HG03520 (cell line): Measurements from ENCODE around the gene CDH26.

Experiments used
- ATAC-seq: cut with Tn5 transposase; IDR thresholded peaks from one replicate; pipeline ENCODE4 v1.9.1; 2021; ENCODE audit warnings: mild to moderate bottlenecking, moderate library complexity; ENCODE audit not compliant: unreplicated experiment

The CDH26 gene

DNA sequence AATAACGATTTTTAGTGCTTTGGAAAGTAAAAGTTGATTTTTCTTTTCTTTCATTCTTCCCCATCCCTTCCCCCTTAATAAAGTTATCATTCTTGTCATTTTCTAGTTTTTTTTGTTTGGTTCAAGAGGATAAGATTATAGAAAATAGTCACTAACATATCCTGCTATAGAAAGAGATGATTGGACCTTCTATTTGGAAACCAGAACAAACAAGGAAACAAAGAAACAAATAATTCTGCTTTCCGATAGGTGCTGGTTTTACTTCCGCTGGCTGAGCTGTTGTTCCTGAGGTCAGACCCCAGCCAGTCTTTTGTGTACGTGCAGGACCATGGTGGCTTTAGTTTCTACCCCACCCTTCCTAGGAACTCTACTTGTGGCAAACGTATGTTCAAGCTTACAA is at the start of gene CDH26:
CDH26 (plus strand) TSS at position 301 of the 400 bp plus-strand sequence. CDS start 304 bp downstream, outside the sequence.
- ATAC-seq = no peak

DNA sequence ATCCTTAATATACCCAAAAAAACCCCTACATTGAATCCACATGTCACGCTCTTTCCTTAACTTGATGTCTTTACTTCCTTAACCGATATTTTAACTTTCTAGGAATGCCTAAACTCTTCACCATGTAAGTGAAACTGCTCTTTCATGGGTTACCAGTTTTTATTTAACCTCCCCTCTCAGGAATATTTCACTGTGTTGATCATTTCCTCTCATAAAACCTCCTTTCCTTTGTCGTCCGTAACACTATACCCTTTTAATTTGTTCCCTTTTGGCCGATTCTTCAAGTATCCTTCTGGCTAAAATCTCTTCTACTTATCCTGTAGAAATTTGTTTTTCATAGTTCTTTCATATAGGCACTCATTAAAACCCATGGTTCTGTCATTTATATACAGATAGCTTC is 49.4 kb upstream of the CDH26 start:
- ATAC-seq = no peak

DNA sequence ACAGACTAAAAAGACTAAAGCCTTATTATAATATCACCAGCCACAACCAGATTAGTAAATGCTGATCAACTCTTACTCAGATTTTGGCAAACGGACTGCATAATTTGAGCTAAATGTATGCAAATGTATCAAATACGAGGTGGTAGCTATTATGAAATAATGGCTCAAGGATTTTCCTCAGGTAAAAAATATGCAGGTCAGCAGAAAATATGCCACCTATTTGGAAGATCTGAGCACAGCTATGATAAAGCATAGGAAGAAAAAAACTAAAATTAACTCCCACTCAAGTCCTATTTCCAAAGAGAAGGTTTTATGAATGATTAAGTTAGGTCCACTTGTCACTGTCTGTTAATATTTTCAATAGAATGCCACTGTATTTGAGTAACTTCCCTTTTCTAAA is 47.2 kb upstream of the CDH26 start:
- no peak for ATAC-seq

DNA sequence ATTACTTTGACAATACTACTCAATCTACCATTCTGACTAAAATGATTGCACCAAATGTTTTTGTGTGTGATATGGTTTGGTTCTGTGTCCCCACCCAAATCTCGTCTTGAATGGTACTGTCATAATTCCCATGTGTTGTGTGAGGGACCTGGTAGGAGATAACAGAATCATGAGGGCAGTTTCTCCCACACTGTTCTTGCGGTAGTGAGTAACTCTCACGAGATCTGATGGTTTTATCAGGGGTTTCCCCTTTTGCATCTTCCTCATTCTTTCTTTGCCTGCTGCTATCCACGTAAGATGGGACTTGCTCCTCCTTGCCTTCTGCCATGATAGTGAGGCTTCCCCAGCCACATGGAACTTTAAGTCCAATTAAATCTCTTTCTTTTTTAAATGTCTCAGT is 45.6 kb upstream of the CDH26 start:
- no peak for ATAC-seq

DNA sequence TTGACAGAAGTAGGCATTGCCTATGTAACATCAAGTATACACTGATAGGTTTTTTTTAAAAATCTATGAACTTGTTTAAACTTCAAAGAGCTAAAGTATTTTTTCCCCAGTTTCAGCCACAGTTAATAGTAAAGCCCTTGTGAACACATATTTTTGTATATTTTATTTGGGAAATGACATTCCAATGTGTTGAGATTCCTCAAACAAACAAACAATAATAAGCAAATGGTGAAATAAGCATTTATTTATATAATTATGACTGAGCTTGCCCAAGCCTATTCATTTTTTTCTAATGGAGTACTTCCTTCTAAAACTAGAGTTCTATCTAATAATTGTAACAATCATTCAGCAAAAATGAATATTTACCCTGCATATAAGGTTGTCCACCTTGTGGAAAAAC is 37.3 kb upstream of the CDH26 start:
- no peak for ATAC-seq

DNA sequence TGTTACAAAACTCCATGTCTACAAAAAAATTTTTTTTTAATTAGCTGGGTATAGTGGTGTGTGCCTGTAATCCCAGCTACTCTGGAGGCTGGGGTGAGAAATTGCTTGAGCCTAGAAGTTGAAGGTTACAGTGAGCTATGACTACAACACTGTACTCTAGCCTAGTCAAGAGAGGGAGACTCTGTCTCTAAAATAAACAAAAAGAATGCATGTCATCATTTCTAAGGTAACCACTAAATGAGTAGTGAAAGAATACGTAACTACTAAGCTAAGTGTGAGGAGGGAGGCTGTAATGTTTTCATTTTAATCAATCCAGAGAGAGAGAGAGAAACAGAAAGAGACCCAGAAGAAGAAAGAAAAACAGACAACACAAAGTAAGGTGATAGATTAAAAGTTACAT is 34.7 kb upstream of the CDH26 start:
- ATAC-seq = no peak

DNA sequence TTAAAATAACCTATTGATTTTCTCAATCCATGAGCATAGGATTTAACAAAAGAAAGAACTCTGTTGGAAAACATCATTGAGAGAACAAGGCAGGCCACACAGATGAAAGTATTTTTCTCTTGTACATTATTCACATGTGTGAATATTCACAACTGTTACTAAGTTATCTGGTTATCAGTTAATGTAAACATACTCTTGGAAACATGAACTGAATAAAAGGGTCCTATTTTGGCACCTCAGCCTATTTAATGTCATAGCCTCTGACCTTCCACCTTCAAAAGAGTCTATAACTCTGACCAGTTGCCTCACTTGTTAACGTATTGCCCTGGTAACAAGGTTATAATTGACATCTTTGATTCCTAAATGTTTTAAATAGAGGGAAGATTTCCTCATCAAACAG is 32.9 kb upstream of the CDH26 start:
- ATAC-seq = no peak

DNA sequence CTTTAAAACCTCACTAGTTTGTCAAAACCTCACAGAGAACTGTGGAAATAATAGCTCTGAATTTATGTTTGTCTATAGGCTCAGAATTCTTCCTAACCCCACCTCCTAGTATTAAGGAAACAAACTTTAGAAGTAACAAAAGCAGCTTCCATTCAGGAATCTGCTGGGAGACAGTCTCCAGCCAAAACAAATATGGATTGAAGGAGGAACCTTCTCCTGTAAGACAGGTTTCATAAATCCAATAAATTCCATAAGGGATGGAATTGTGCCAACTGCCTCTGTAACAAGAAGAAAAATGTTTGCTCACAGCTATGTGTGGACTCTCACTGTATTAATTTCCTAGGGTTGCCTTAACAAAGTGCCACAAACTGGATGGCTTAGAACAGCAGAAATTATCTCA is 32.3 kb upstream of the CDH26 start:
- ATAC-seq = no peak

DNA sequence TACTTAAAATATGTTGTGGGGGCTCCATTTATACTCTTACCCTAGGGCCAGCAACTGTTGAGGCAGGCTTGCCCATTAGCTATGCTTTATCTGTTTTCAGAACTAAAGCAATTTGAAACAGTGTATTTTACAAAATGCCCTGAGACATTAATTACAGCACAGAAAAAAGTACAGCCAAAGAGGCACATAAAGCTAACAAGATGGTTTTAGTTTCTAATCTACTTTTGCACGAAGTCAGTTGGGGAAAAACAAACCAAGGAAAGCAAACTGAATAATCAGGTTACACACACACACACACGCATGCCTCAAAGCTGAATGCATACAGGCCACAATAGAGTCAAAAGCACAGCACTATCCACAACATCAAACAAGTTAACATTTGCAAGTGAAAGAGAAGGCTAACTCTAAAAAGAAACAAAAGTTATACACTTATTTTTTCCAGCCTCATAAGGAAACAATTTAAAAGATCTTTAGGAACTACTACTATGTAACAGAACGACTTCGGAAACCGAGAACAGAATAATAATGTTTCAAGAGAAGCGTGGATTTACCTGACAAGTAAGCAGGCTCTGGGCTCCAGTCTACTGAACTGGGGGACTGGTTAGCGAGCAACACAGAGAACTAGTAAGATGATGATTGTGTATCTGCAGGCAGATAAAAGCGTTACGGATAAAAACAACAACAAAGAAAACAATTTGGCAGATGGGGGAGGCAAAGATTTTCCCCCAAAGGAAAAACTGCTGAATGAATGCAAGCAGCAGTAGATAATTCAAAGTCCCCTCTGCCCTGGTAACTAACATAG is 26.5 kb upstream of the CDH26 start:
- ATAC-seq = no peak

DNA sequence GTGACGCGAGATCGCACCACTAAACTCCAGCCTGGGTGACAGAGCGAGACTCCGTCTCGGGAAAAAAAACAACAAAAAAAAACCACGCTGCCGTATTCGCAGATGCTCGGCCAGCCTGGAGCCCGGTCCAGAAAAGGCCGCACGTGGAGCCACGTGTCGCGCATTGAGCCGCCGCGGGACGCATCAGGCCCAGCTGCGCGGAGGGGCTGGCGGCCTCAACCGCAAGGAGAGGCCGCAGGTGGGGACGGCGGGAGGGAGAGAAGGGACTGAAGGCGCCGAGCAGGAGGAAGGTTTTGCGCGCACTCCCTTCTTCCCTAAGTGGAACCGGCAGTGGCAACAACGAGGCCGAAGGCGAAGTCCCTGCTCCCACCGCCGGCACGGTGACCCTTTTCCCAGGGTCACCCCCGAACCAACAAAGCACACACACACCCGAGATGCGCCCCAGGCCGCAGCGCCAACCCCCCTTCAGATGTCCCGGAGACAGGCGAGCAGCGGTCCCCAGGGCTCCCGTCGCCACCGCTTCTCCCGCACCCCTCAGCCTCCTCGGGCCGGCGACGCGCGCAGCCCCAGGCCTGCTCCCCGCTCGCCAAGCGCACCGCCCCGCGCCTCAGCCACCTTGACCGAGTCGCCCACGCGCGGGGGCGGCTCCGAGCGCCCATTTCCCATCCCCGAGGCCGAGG is 25.5 kb upstream of the CDH26 start:
- ATAC-seq = no peak

DNA sequence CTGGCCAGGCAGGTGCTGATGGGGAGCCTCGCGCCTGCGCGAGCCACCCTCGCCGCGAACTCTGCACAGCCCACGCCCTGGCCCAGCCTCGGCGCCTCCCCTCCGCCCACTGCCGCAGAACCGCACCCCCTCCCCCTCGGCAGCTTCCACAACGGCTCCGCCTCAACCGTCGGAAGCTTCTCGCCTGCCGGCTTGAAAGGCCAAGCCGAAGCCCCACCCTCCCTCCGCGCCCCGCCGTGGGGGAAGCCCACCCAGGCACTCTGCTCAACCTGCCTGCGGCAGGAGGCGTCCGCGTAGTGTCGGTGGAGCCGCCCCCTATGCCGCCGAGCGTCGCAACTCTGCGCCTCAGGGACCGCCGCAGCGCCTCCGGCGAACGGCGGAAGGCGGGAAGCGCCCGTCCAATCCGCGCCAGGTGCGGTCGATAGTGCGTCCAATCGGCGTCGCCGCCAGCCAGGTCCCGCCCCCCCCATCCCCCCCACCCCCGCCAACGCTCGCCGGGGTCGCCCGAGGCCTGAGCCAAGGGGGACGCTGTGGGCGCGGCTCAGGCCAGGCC is 24.9 kb upstream of the CDH26 start, which contains the start of gene SYCP2:
SYCP2 (minus strand) TSS at position 342 of the 553 bp plus-strand sequence. CDS start 11,224 bp downstream, outside the sequence.
- peak; percentile 43 for ATAC-seq

DNA sequence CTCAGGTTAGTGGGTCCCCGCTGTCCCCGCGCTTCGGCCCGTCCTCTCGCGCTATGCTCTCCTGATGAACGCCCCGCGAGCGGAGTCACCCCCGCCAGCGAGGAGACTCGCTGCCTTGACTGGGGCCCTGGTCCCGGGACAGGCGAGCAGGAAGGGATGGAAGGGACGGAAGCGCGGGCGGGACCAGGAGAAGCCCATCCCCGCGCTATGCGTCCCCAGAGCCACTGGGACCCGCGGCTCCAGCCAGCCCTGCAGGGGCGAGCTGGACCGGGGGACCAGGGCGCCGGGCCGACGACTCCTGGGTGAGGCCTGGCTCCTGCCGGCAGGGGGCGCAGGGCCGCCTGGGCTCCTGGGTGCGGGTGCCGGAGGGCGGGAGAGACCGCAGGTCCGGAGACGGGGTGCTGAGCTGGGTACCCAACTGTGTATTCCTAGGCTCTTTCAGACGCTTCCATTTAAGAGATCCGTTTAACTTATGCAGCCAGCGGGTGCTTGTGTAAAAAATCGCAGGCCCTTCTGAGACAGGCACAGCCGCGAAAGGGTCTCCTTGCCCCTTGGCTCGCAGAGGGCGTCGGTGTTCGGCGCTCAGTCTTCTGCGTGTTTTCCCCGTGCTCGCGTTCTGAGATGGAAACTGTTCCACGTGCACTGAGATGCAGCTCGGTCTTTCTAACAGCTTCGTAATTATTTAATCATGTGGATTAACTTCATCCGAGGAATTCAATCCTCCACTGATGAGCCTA is 24.2 kb upstream of the CDH26 start:
- peak; percentile 71 for ATAC-seq

DNA sequence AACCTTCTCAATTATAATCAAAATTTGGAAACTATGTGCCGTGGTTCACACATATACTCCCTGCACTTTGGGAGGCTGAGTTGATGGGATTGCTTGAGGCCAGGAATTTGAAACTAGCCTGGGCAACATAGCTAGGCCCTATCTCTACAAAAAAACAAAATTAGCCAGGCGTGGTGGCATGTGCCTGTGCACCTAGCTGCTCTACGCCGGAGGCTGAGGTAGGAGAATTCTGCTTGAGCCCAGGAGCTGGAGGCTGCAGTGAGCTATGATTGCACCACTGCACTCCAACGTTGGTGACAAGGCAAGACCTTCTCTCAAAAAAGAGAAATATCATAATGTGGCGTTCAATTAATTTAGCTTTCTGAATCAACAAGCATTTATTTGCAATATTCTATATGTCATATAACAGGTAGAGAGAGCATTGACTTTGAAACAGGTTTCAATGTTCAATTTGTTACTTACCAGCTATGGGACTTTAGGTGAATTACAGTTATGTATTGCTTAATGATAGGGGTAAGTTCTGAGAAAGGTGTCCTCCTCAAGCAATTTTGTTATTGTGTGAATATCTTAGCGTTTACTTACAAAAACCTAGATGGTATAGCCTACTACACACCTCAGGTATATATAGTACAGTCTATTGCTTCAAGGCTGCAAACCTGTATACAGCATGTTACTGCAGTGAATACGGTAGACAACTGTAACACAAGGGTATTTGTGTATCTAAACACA is 22.6 kb upstream of the CDH26 start:
- no peak for ATAC-seq

DNA sequence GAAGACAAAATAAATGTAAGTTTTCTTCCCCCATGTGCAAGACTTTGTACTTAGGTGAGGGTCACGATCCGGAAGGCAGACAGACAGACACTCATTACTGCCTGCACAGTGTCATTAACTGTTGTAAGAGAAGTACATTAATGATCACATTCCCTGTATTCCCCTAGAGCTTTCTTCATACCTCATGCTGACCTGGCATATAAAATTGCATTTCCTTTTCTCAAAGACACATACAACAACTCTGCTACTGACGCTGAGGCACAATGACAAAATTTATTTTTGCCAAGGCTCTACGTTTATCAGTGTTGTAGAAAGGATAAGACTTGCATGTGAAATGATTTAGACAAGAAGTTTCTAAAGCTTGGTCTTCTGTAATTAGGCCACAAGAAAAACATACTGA is 21.8 kb upstream of the CDH26 start:
- no peak for ATAC-seq

DNA sequence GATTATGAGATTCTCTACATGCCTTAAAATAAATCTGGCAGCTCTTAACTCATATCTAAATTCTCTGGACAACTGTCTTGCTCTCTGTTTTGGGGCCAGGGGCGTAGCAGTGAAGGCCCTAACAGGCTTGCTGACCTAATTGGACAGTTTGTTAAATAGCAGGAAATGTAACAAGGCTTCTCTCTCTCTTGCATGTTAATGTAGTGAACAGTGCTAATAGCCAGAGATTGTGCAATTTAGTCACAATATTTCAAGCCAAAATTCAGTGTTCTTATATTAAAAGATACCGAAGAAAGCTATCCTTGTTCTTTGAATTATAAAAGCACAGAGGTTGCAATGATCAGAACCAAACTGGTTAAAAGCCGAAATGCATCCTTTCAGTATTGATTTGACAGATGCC is 21.1 kb upstream of the CDH26 start:
- ATAC-seq = no peak

DNA sequence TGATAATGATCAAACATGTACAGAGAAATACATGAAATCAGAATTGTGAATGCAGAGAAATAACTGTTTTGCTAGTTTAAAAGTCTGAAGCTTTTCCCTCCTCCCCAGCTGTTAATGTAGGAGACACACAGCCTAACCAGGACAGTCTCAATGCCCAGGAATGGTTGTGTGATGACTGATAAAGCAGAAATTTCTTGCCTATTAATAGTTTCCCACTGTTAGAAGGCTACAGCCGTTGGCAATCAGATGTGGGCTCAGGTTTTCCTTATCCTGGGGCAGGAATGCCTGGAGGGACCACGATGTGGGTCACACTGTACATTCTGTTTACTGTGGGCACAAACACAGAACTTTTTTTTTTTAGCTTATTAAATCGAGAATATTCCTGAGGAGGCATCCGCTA is 20.0 kb upstream of the CDH26 start:
- no peak for ATAC-seq

DNA sequence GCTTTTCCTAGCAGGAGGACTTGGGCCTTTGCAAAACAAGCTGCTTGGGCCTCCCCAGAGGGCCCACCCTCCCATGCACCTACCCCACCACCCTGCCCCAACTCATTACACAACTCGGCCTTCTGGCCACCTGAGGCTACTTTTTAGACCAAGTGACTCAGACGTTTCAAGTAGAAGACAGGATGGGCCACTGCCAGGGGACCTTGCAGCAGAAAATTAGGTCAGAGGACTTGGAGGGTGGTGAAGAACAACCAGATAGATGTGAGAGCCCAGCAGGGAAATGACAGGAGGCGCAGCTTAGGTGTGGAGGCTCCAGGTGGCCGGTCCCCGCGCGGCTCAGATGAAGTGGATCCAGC is 19.5 kb upstream of the CDH26 start:
- no peak for ATAC-seq

DNA sequence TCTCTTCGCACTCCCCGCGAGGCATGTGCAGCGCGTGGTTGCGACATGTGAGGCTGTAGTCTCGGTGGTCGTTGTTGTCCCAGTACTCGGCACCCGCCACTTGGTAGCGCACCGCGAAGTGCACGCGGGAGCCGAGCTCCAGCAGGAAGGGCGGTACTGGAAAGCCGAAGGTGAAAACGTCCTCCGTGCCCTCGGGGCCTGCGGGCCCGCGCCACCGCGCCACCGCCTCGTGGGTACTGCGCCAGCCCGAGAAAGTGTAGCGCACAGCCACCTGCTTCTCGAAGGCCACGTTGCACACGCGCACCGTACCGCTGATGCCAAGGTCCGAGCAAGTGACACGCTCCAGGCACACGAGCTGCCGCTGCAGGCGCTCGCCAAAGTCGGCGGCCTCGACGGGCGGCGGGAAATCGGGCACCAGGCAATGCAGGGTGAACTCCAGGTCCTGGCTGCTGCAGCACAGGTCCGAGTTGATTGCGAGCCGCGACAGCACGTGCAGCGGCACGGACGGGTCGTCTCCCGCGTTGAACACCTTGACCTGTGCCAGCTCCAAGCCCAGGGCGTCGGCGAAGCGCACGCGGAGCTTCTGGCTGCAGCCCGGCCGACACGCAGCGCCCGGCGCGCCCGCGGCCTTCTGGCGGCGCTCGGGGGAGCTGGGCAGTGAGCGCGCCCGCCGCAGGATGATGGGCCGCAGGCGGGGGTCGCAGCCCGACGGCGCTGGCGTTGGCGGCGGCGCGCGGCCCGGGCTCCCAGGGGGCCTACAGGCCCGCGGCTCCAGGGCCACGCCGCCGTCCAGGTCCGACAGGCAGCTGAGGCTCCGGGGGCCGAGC is 19.0 kb upstream of the CDH26 start:
- ATAC-seq = no peak

DNA sequence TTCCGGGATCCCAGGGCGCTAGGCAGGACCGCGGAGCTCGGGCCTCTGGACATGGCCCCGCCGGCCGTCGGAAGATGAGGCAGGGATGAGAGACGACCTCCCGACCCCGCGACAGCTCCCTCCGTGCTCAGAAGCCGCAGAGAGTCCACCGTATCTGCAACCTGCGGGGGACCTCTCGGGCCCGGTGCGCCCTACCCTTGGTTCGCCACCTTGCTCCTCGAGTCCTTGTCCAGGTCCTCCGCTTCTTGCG is 18.4 kb upstream of the CDH26 start:
- ATAC-seq = peak; percentile 25
